HepG2 (cell line): ENCODE data around the gene MON1A. TPM values are rescaled to one million over a fixed set of nuclear protein-coding genes. Genes with fewer than 3 reads are reported as not detected.
A peak's percentile ranks its signal among the peaks of the same experiment; 100 is the strongest.

Source experiments
- AFF4 ChIP-seq: sonication (generic); formaldehyde crosslinking; IDR thresholded peaks from 2 replicates; pipeline ENCODE4 v1.4.0; 2020; ENCODE audit warnings: missing genetic modification reagents
- FOXM1 ChIP-seq: sonication (generic); formaldehyde crosslinking; IDR thresholded peaks from 2 replicates; pipeline ENCODE4 v1.5.0; 2020; ENCODE audit warnings: missing genetic modification reagents
- FOXP4 ChIP-seq: sonication (generic); formaldehyde crosslinking; IDR thresholded peaks from 2 replicates; pipeline ENCODE4 v1.4.0; 2020; ENCODE audit warnings: missing genetic modification reagents
- KIAA2018 ChIP-seq: sonication (generic); formaldehyde crosslinking; IDR thresholded peaks from 2 replicates; pipeline ENCODE4 v1.5.0; 2020; ENCODE audit warnings: mild to moderate bottlenecking, missing genetic modification reagents, borderline replicate concordance
- MLXIP ChIP-seq: sonication (generic); formaldehyde crosslinking; IDR thresholded peaks from 2 replicates; pipeline ENCODE4 v1.9.0; 2021; ENCODE audit warnings: missing genetic modification reagents, borderline replicate concordance
- MYNN ChIP-seq: sonication (generic); formaldehyde crosslinking; IDR thresholded peaks from 2 replicates; pipeline ENCODE4 v1.4.0; 2020; ENCODE audit warnings: mild to moderate bottlenecking, low read depth, missing genetic modification reagents
- TP53 ChIP-seq: sonication (generic); formaldehyde crosslinking; conservative IDR thresholded peaks from 2 replicates; pipeline ENCODE4 v1.4.0; 2020; ENCODE audit warnings: missing genetic modification reagents
- ZNF597 ChIP-seq: sonication (generic); formaldehyde crosslinking; IDR thresholded peaks from 2 replicates; pipeline ENCODE4 v1.5.0; 2020; ENCODE audit warnings: missing genetic modification reagents
- polyA plus RNA-seq, 8 experiments: library from polyadenylated mRNA; depleted of rRNA in 3 of 8; stranded (reverse) in 7 of 8; unstranded in 1 of 8; fragments of >200 nt; fragmentation: Illumina TruSeq in 4 of 8; extraction: Trizol in 4 of 8; gene quantifications; 2 replicates each; pipeline versions ENCODE4 v1.2.1 to v1.2.3, GENCODE V29; 2011 to 2016; ENCODE audit warnings: low read depth in 4 of 8, missing spikeins in 1 of 8, mixed read lengths in 1 of 8; ENCODE audit not compliant: insufficient read depth in 1 of 8
- total RNA-seq, 5 experiments: library from RNA; depleted of rRNA; stranded (reverse); fragments of >200 nt; fragmentation: Illumina TruSeq; extraction: Trizol; gene quantifications; 2 replicates each; pipeline ENCODE4 v1.2.3, GENCODE V29; 2016; ENCODE audit warnings: low read depth in 1 of 5

Gene MON1A
- total and polyA plus RNA-seq, 2 of the 13 experiments (the other 11 are each of a cell fraction or from before 2014, with no cell fraction given) = 4.6 to 9.0 TPM

- TF ChIP-seq AFF4 (CRISPR knock-in tag) = no peak; the same call in 1 of the 2 replicates
- TF ChIP-seq TP53 (CRISPR knock-in tag) = peak; percentile 75; the same call in 1 of the 2 replicates
- peak; percentile 88; the same call in 1 of the 2 replicates for TF ChIP-seq KIAA2018 (CRISPR knock-in tag)
- TF ChIP-seq MYNN = no peak
- no peak for TF ChIP-seq FOXM1
- TF ChIP-seq FOXP4 (CRISPR knock-in tag) = no peak
- TF ChIP-seq ZNF597 (CRISPR knock-in tag) = peak; percentile 87; the same call in 1 of the 2 replicates
- TF ChIP-seq MLXIP = no peak
Measured at GRCh38 chr3:49939858-49940666, 10.5 kb upstream of the MON1A start, which contains the start of gene RBM6 (continued).
